MM.1S (cell line): ENCODE measurements around the gene ID1.
"Not testable (repeated sequence)": the region's sequence is repeated elsewhere in the genome, so short reads cannot be mapped to it uniquely, and the experiment has no call there.

Experiments
- EZH2 ChIP-seq: fragments of 300-600 bp; sonication (generic); optimal IDR thresholded peaks from 2 replicates; pipeline ENCODE3; 2017; ENCODE audit warnings: low read depth, mild to moderate bottlenecking, antibody characterized with exemption, low read length, mixed read lengths
- TF ChIP-seq, protein P1 (sequence below): fragments of 300-600 bp; sonication (generic); IDR thresholded peaks from 2 replicates; pipeline ENCODE4 v1.5.1; 2016; ENCODE audit warnings: antibody characterized with exemption, low read length, mixed read lengths

DNA sequence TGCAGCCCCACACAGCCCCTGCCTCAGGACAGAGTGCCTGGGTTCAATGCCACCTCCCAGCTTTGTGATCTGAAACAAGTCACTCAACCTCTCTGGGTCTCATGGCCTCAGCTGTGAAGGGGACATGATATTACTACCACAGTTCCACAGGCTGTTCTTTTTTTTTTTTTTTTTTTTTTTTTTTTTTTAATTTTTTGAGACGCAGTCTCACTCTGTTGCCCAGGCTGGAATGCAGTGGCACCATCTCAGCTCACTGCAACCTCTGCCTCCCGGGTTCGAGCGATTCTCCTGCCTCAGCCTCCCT, 8.7 kb upstream of the ID1 start:
- TF ChIP-seq, protein P1, sequence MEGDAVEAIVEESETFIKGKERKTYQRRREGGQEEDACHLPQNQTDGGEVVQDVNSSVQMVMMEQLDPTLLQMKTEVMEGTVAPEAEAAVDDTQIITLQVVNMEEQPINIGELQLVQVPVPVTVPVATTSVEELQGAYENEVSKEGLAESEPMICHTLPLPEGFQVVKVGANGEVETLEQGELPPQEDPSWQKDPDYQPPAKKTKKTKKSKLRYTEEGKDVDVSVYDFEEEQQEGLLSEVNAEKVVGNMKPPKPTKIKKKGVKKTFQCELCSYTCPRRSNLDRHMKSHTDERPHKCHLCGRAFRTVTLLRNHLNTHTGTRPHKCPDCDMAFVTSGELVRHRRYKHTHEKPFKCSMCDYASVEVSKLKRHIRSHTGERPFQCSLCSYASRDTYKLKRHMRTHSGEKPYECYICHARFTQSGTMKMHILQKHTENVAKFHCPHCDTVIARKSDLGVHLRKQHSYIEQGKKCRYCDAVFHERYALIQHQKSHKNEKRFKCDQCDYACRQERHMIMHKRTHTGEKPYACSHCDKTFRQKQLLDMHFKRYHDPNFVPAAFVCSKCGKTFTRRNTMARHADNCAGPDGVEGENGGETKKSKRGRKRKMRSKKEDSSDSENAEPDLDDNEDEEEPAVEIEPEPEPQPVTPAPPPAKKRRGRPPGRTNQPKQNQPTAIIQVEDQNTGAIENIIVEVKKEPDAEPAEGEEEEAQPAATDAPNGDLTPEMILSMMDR = not testable (repeated sequence)
- TF ChIP-seq EZH2 = not testable (repeated sequence)
